Smooth muscle cell (in vitro differentiated cells): Measurements from ENCODE around the gene AKT1. TPM values are rescaled to one million over a fixed set of nuclear protein-coding genes. Genes with fewer than 3 reads are reported as not detected.

ENCODE experiments used
- DNase-seq: peaks from one replicate; lab custom pipeline; 2025; ENCODE audit not compliant: unreplicated experiment; lab: John Stamatoyannopoulos, UW
- H2AFZ ChIP-seq: fragments of 200-600 bp; sonication (generic); 2 replicates; pipeline ENCODE4 v1.6.0; 2016; ENCODE audit warnings: antibody characterized with exemption, low read depth, mild to moderate bottlenecking
- H3F3A ChIP-seq: fragments of 200-600 bp; sonication (generic); 2 replicates; pipeline ENCODE4 v1.6.0; 2017; ENCODE audit warnings: antibody characterized with exemption, low read depth
- H3K27ac ChIP-seq: fragments of 200-600 bp; sonication (generic); 2 replicates; pipeline ENCODE4 v1.5.1; 2016; ENCODE audit warnings: low read depth, mild to moderate bottlenecking
- H3K27me3 ChIP-seq: fragments of 200-600 bp; sonication (generic); 2 replicates; pipeline ENCODE4 v1.6.1; 2016; ENCODE audit warnings: low read depth, mild to moderate bottlenecking
- H3K36me3 ChIP-seq: fragments of 200-600 bp; sonication (generic); 2 replicates; pipeline ENCODE4 v1.5.1; 2016; ENCODE audit warnings: low read depth
- H3K4me1 ChIP-seq: fragments of 200-600 bp; sonication (generic); 2 replicates; pipeline ENCODE4 v1.5.1; 2016; ENCODE audit warnings: low read depth
- H3K4me2 ChIP-seq: fragments of 200-600 bp; sonication (generic); 2 replicates; pipeline ENCODE4 v1.6.0; 2016; ENCODE audit warnings: mild to moderate bottlenecking
- H3K4me3 ChIP-seq: fragments of 200-600 bp; sonication (generic); 2 replicates; pipeline ENCODE4 v1.5.1; 2016; ENCODE audit warnings: mild to moderate bottlenecking
- H3K79me2 ChIP-seq: fragments of 200-600 bp; sonication (generic); 2 replicates; pipeline ENCODE4 v1.6.0; 2016; ENCODE audit warnings: low read depth, mild to moderate bottlenecking
- H3K9ac ChIP-seq: fragments of 200-600 bp; sonication (generic); 2 replicates; pipeline ENCODE4 v1.6.0; 2016; ENCODE audit warnings: low read depth
- H3K9me3 ChIP-seq: fragments of 200-600 bp; sonication (generic); replicated peaks from 2 replicates; pipeline ENCODE4 v1.5.1; 2016; ENCODE audit warnings: low read depth
- H4K20me1 ChIP-seq: fragments of 200-600 bp; sonication (generic); 2 replicates; pipeline ENCODE4 v1.6.0; 2016; ENCODE audit warnings: low read depth
- WGBS: methylation state at CpG from one replicate; pipeline ENCODE4 v1.1.7; 2016; ENCODE audit warnings: low lambda C conversion rate; 5-methylcytosine and 5-hydroxymethylcytosine counted together
- polyA plus RNA-seq: library from polyadenylated mRNA; unstranded; fragments of >200 nt; fragmentation: Nextera tagmentation; extraction: Ambion mirVana; gene quantifications from 2 replicates; pipeline ENCODE4 v1.2.1, GENCODE V29; 2016
- total RNA-seq: library from RNA; depleted of rRNA; stranded (reverse); fragments of >200 nt; gene quantifications from 2 replicates; pipeline ENCODE4 v1.2.3, GENCODE V29; 2014
- TF ChIP-seq, protein P1 (sequence below): fragments of 200-600 bp; sonication (generic); IDR thresholded peaks from 2 replicates; pipeline ENCODE4 v1.5.1; 2017; ENCODE audit warnings: borderline replicate concordance, mild to moderate bottlenecking, antibody characterized with exemption; ENCODE audit not compliant: insufficient read depth, poor library complexity, severe bottlenecking

Gene AKT1
- total and polyA plus RNA-seq, 2 experiments from 2014 or later: 99.9 to 189 TPM

- no peak overlapping the region for H3K4me2 ChIP-seq
- peaks cover 75% of the 10 kb centered on the region for H3K79me2 ChIP-seq
- H4K20me1 ChIP-seq: peaks cover 76% of the 10 kb centered on the region
- H3K4me1 ChIP-seq: peaks cover 18% of the 10 kb centered on the region
- H2AFZ ChIP-seq: no peak overlapping the region
- no peaks in the 10 kb centered on the region for H3K27me3 ChIP-seq
- 98% methylated on average over 24 of the region's 25 CpGs for WGBS
- no peaks in the 10 kb centered on the region for H3K36me3 ChIP-seq
- DNase-seq: no peak
- no peak overlapping the region for H3K9ac ChIP-seq
- no peak overlapping the region for H3K27ac ChIP-seq
- H3F3A ChIP-seq: peaks cover 7% of the 10 kb centered on the region
- H3K4me3 ChIP-seq: no peak overlapping the region
- H3K9me3 ChIP-seq: no peaks in the 10 kb centered on the region
- TF ChIP-seq, protein P1, sequence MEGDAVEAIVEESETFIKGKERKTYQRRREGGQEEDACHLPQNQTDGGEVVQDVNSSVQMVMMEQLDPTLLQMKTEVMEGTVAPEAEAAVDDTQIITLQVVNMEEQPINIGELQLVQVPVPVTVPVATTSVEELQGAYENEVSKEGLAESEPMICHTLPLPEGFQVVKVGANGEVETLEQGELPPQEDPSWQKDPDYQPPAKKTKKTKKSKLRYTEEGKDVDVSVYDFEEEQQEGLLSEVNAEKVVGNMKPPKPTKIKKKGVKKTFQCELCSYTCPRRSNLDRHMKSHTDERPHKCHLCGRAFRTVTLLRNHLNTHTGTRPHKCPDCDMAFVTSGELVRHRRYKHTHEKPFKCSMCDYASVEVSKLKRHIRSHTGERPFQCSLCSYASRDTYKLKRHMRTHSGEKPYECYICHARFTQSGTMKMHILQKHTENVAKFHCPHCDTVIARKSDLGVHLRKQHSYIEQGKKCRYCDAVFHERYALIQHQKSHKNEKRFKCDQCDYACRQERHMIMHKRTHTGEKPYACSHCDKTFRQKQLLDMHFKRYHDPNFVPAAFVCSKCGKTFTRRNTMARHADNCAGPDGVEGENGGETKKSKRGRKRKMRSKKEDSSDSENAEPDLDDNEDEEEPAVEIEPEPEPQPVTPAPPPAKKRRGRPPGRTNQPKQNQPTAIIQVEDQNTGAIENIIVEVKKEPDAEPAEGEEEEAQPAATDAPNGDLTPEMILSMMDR: no peak
Observed at GRCh38 chr14:104792101-104792884, 3.3 kb downstream of the AKT1 start.

DNA sequence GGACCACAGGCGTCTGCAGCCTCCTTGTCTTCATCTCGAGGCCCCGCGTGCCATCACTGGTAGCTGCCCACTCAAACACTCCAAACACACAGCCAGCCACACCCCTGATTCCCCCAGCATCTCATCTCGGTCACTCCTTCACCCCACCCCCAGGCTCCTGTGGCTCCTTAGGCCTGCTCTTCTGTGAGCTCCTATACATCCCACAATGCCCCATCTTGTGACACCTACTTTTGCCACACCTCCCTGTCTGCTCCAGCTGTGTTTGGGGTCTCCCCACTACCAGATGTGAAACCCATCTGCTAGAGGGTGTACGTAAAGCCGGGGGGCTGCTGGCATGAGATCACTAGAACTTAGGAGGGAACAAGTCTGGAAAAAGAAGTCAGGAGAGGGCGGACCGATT, 4.1 kb downstream of the AKT1 start:
- Histone ChIP-seq H3K4me1 (peaks cover 16% of the 10 kb centered on the region), H3K4me3 (no peak overlapping the region), H2AFZ (no peak overlapping the region), H3K9ac (no peak overlapping the region), H3K36me3 (no peaks in the 10 kb centered on the region), H3K27me3 (no peaks in the 10 kb centered on the region), H4K20me1 (peaks cover 84% of the 10 kb centered on the region), H3K27ac (no peak overlapping the region), H3F3A (peaks cover 2% of the 10 kb centered on the region), H3K9me3 (no peaks in the 10 kb centered on the region), H3K4me2 (no peak overlapping the region), H3K79me2 (peaks cover 77% of the 10 kb centered on the region)
- DNase-seq: no peak
- TF ChIP-seq, protein P1: no peak
- 95% methylated on average over 9 of the region's 9 CpGs for WGBS

DNA sequence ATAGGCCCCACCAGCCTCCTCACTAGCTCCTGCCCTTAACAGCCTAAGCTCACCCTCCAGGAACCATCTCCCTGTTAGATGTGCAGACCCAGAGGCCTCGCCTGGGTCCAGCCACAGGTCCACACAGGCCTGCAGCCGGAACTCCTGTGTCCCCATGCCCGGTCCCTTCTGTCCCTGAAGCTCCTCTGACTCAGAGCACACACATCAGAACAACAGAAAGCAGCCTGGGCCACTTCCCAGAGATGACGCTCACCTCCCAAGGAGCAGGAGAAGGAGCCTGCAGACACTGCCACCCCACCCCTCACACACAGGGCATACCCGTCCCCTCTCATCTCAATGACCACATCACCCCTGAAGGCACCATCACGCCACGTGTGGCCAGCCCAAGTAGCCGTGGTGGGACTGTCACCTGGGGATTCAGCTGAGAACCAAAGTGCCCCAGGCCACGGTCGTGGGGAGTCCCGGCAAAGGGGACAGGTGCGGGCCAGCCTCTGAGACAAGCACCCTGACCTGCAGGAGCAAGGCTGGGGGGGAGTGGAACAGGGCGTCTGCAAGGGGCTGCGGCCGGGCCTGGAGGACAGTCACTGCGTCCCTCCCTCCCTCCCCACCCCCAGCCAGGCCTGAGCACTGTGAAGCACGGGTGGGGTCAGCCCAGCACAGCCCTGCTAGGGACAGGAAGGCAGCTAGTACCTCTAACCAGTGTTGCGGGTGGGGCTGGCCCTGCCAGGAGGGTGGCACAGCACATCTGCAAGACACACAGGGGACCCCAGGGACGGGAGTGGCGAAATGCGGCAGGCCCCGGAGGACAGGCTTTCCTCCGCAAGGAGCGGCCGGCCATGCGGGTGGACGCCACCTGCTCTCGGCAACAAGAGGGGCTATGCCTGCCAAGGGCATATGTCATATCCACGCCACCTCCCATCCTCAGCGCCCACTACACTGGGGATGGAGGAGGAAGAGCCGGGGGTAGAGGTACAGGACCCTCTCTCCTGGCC, 5.5 kb downstream of the AKT1 start:
- no peaks in the 10 kb centered on the region for H3K27me3 ChIP-seq
- no peaks in the 10 kb centered on the region for H3K9me3 ChIP-seq
- no peak overlapping the region for H3K4me3 ChIP-seq
- H3K4me2 ChIP-seq: no peak overlapping the region
- H3K9ac ChIP-seq: no peak overlapping the region
- no peak overlapping the region for H3K27ac ChIP-seq
- peaks cover 76% of the 10 kb centered on the region for H3K79me2 ChIP-seq
- H4K20me1 ChIP-seq: peaks cover 98% of the 10 kb centered on the region
- peaks cover 9% of the 10 kb centered on the region for H3K4me1 ChIP-seq
- 94% methylated on average over 17 of the region's 31 CpGs for WGBS
- TF ChIP-seq, protein P1: no peak
- H3K36me3 ChIP-seq: no peaks in the 10 kb centered on the region
- H2AFZ ChIP-seq: no peak overlapping the region
- no peaks in the 10 kb centered on the region for H3F3A ChIP-seq
- DNase-seq: no peak
